HL-60 (cell line): Measurements from ENCODE around the gene FNBP1L.

Experiments
- DNase-seq, 2 experiments: peaks; one replicate each; pipeline ENCODE4 v3.0.0-alpha.2; 2010 to 2020; ENCODE audit warnings: low read depth in 1 of 2, low spot score in 1 of 2
- H3K27ac ChIP-seq: fragments of 250-450 bp; sonication (Bioruptor Pico); replicated peaks from 2 replicates; pipeline ENCODE4 v1.5.1; 2020; ENCODE audit warnings: mild to moderate bottlenecking, moderate library complexity
- H3K27me3 ChIP-seq: fragments of 250-450 bp; sonication (Bioruptor Pico); 2 replicates; pipeline ENCODE4 v1.5.1; 2021; ENCODE audit warnings: mild to moderate bottlenecking, moderate library complexity; ENCODE audit not compliant: insufficient read depth, poor library complexity, severe bottlenecking
- H3K4me3 ChIP-seq: replicated peaks from 2 replicates; pipeline ENCODE4 v1.5.1; 2011; ENCODE audit warnings: mild to moderate bottlenecking, control low read depth, low read length; ENCODE audit not compliant: insufficient read depth
- CTCF ChIP-seq: IDR thresholded peaks from one replicate; pipeline ENCODE4 v1.5.1; 2011; ENCODE audit warnings: low read length, control low read depth, inconsistent platforms; ENCODE audit not compliant: insufficient read depth
- GABPA ChIP-seq: IDR thresholded peaks from 2 replicates; pipeline ENCODE4 v1.6.1; 2012; ENCODE audit warnings: low read depth
- POLR2AphosphoS5 ChIP-seq: IDR thresholded peaks from 2 replicates; pipeline ENCODE4 v1.6.1; 2012; ENCODE audit warnings: low read depth
- REST ChIP-seq: IDR thresholded peaks from 2 replicates; pipeline ENCODE4 v1.6.1; 2012; ENCODE audit warnings: low read depth; ENCODE audit not compliant: insufficient replicate concordance
- SPI1 ChIP-seq: IDR thresholded peaks from 2 replicates; pipeline ENCODE4 v1.6.1; 2012; ENCODE audit warnings: low read depth, mild to moderate bottlenecking, borderline replicate concordance

The FNBP1L gene

GRCh38 chr1:93603601-93604000, 155.7 kb downstream of the FNBP1L start:
- no peak for DNase-seq
- no peak overlapping the region for H3K27ac ChIP-seq
- no peak overlapping the region for H3K4me3 ChIP-seq
- H3K27me3 ChIP-seq, result no peaks in the 10 kb centered on the region
- no peak for TF ChIP-seq GABPA
- TF ChIP-seq POLR2AphosphoS5, result no peak
- no peak for TF ChIP-seq REST
- no peak for TF ChIP-seq CTCF
- no peak for TF ChIP-seq SPI1
